Hepatocyte (in vitro differentiated cells): ENCODE results near the gene GPX7. TPM values are rescaled to one million over a fixed set of nuclear protein-coding genes. Genes with fewer than 3 reads are reported as not detected.

Experiments used
- DNase-seq: peaks from one replicate; pipeline ENCODE4 v3.0.0-alpha.2; 2016; ENCODE audit warnings: low spot score
- H2AFZ ChIP-seq: fragments of 200-600 bp; sonication (generic); 2 replicates; pipeline ENCODE4 v1.6.0; 2016; ENCODE audit warnings: antibody characterized with exemption, mild to moderate bottlenecking
- H3K27ac ChIP-seq: fragments of 200-600 bp; sonication (generic); 2 replicates; pipeline ENCODE4 v1.5.1; 2016; ENCODE audit warnings: mild to moderate bottlenecking
- H3K27me3 ChIP-seq: fragments of 200-600 bp; sonication (generic); 2 replicates; pipeline ENCODE4 v1.6.1; 2016
- H3K36me3 ChIP-seq: fragments of 200-600 bp; sonication (generic); replicated peaks from 2 replicates; pipeline ENCODE4 v1.5.1; 2016; ENCODE audit warnings: low read depth; ENCODE audit not compliant: insufficient read depth
- H3K4me1 ChIP-seq: fragments of 200-600 bp; sonication (generic); 2 replicates; pipeline ENCODE4 v1.5.1; 2016; ENCODE audit warnings: mild to moderate bottlenecking, moderate library complexity; ENCODE audit not compliant: insufficient read depth
- H3K4me2 ChIP-seq: fragments of 200-600 bp; sonication (generic); 2 replicates; pipeline ENCODE4 v1.6.0; 2016
- H3K4me3 ChIP-seq: fragments of 200-600 bp; sonication (generic); 2 replicates; pipeline ENCODE4 v1.5.1; 2016; ENCODE audit warnings: mild to moderate bottlenecking
- H3K79me2 ChIP-seq: fragments of 200-600 bp; sonication (generic); 2 replicates; pipeline ENCODE4 v1.6.0; 2017; ENCODE audit warnings: mild to moderate bottlenecking
- H3K9me2 ChIP-seq: fragments of 200-600 bp; sonication (generic); replicated peaks from 2 replicates; pipeline ENCODE4 v1.6.0; 2017; ENCODE audit warnings: mild to moderate bottlenecking; ENCODE audit not compliant: insufficient read depth
- H3K9me3 ChIP-seq: fragments of 200-600 bp; sonication (generic); 2 replicates; pipeline ENCODE4 v1.5.1; 2016; ENCODE audit warnings: low read depth, mild to moderate bottlenecking
- H4K20me1 ChIP-seq: fragments of 200-600 bp; sonication (generic); 2 replicates; pipeline ENCODE4 v1.6.0; 2016; ENCODE audit warnings: mild to moderate bottlenecking; ENCODE audit not compliant: insufficient read depth, poor library complexity, severe bottlenecking
- CTCF ChIP-seq: fragments of 200-600 bp; sonication (generic); IDR thresholded peaks from 2 replicates; pipeline ENCODE4 v1.5.1; 2016; ENCODE audit warnings: antibody characterized with exemption, mild to moderate bottlenecking; ENCODE audit not compliant: poor library complexity
- EZH2 ChIP-seq: fragments of 200-600 bp; sonication (generic); IDR thresholded peaks from 2 replicates; pipeline ENCODE4 v1.6.1; 2016; ENCODE audit warnings: antibody characterized with exemption, mild to moderate bottlenecking, borderline replicate concordance
- EZH2phosphoT487 ChIP-seq: fragments of 200-600 bp; sonication (generic); IDR thresholded peaks from one replicate; pipeline ENCODE4 v1.6.1; 2018; ENCODE audit warnings: antibody characterized with exemption, mild to moderate bottlenecking, low read depth, moderate library complexity; ENCODE audit not compliant: unreplicated experiment, severe bottlenecking
- WGBS: methylation state at CpG from one replicate; pipeline ENCODE4 v1.1.6; 2016; ENCODE audit warnings: low lambda C conversion rate; ENCODE audit errors: missing lambda C conversion rate; 5-methylcytosine and 5-hydroxymethylcytosine counted together
- polyA plus RNA-seq: library from polyadenylated mRNA; unstranded; fragments of >200 nt; fragmentation: Nextera tagmentation; extraction: Ambion mirVana; gene quantifications from 2 replicates; pipeline ENCODE4 v1.2.1, GENCODE V29; 2016
- total RNA-seq: library from RNA; depleted of rRNA; stranded (reverse); fragments of >200 nt; gene quantifications from 2 replicates; pipeline ENCODE4 v1.2.3, GENCODE V29; 2014

GPX7 gene
- total and polyA plus RNA-seq, 2 experiments from 2014 or later: 56.4 to 78.9 TPM

- no peak overlapping the region for H3K4me2 ChIP-seq
- H3K4me1 ChIP-seq: peaks cover 21% of the 10 kb centered on the region
- H3K79me2 ChIP-seq: no peaks in the 10 kb centered on the region
- H3K9me2 ChIP-seq: no peaks in the 10 kb centered on the region
- TF ChIP-seq EZH2 (no peak), CTCF (no peak), EZH2phosphoT487 (no peak)
- H3K9me3 ChIP-seq: no peaks in the 10 kb centered on the region
- 74% methylated on average over 11 of the region's 11 CpGs for WGBS
- H3K36me3 ChIP-seq: no peaks in the 10 kb centered on the region
- H4K20me1 ChIP-seq: no peaks in the 10 kb centered on the region
- H3K27ac ChIP-seq: no peak overlapping the region
- peaks cover 18% of the 10 kb centered on the region for H3K27me3 ChIP-seq
- no peak overlapping the region for H3K4me3 ChIP-seq
- H2AFZ ChIP-seq: no peak overlapping the region
- DNase-seq: no peak
Measured at GRCh38 chr1:52636721-52637695, 34.8 kb downstream of the GPX7 start.

GRCh38 chr1:52637946-52638345 lies 35.8 kb downstream of the GPX7 start:
- Histone ChIP-seq H3K79me2 (no peaks in the 10 kb centered on the region), H3K9me2 (no peaks in the 10 kb centered on the region), H3K4me3 (no peak overlapping the region), H3K9me3 (no peaks in the 10 kb centered on the region), H2AFZ (no peak overlapping the region), H4K20me1 (no peaks in the 10 kb centered on the region), H3K36me3 (no peaks in the 10 kb centered on the region), H3K4me1 (peaks cover 17% of the 10 kb centered on the region), H3K27ac (no peak overlapping the region), H3K27me3 (peaks cover 10% of the 10 kb centered on the region), H3K4me2 (no peak overlapping the region)
- WGBS: 67% methylated on average over 4 of the region's 4 CpGs
- no peak for TF ChIP-seq CTCF
- no peak for TF ChIP-seq EZH2
- no peak for TF ChIP-seq EZH2phosphoT487
- no peak for DNase-seq

GRCh38 chr1:52640697-52641096 lies 38.5 kb downstream of the GPX7 start:
- no peak for TF ChIP-seq EZH2
- TF ChIP-seq EZH2phosphoT487: no peak
- TF ChIP-seq CTCF: no peak
- no peak overlapping the region for H3K4me3 ChIP-seq
- no peak for DNase-seq
- no peak overlapping the region for H3K27ac ChIP-seq
- no peaks in the 10 kb centered on the region for H3K9me2 ChIP-seq
- no peaks in the 10 kb centered on the region for H3K79me2 ChIP-seq
- H3K36me3 ChIP-seq: no peaks in the 10 kb centered on the region
- no peak overlapping the region for H3K4me2 ChIP-seq
- no peaks in the 10 kb centered on the region for H3K27me3 ChIP-seq
- H3K4me1 ChIP-seq: peaks cover 7% of the 10 kb centered on the region
- H3K9me3 ChIP-seq: no peaks in the 10 kb centered on the region
- H4K20me1 ChIP-seq: no peaks in the 10 kb centered on the region
- 91% methylated on average over 6 of the region's 6 CpGs for WGBS
- no peak overlapping the region for H2AFZ ChIP-seq
